GM23338 (cell line): ENCODE data around the gene CACNA1A. TPM values are rescaled to one million over a fixed set of nuclear protein-coding genes. Genes with fewer than 3 reads are reported as not detected.

Experiments used
- ATAC-seq: fragments of 200-7000 bp; cut with Tn5 transposase; 3 replicates; pipeline ENCODE4 v1.9.1; 2020
- DNase-seq: peaks from one replicate; pipeline ENCODE4 v3.0.0-alpha.2; 2015; ENCODE audit warnings: low spot score
- H2AFZ ChIP-seq: fragments of 200-600 bp; sonication (generic); 2 replicates; pipeline ENCODE4 v1.8.0; 2016; ENCODE audit warnings: antibody characterized with exemption, mild to moderate bottlenecking, moderate library complexity
- H3F3A ChIP-seq: fragments of 200-600 bp; sonication (generic); replicated peaks from 2 replicates; pipeline ENCODE4 v1.8.0; 2017; ENCODE audit warnings: antibody characterized with exemption, mixed run types, low read depth
- H3K27ac ChIP-seq: fragments of 200-600 bp; sonication (generic); 2 replicates; pipeline ENCODE4 v1.6.1; 2016; ENCODE audit warnings: low read depth
- H3K27me3 ChIP-seq: fragments of 200-600 bp; sonication (generic); 2 replicates; pipeline ENCODE4 v1.8.0; 2016; ENCODE audit warnings: mild to moderate bottlenecking, mixed run types, moderate library complexity; ENCODE audit not compliant: insufficient read depth
- H3K36me3 ChIP-seq: fragments of 200-600 bp; sonication (generic); 2 replicates; pipeline ENCODE4 v1.8.0; 2016; ENCODE audit warnings: mild to moderate bottlenecking; ENCODE audit not compliant: insufficient read depth
- H3K4me1 ChIP-seq: fragments of 200-600 bp; sonication (generic); 2 replicates; pipeline ENCODE4 v1.8.0; 2016; ENCODE audit warnings: mild to moderate bottlenecking, moderate library complexity; ENCODE audit not compliant: insufficient read depth
- H3K4me2 ChIP-seq: fragments of 200-600 bp; sonication (generic); 2 replicates; pipeline ENCODE4 v1.7.1; 2017; ENCODE audit warnings: mixed run types
- H3K4me3 ChIP-seq: fragments of 200-600 bp; sonication (generic); 2 replicates; pipeline ENCODE4 v1.6.1; 2016; ENCODE audit warnings: mixed run types
- H3K79me2 ChIP-seq: fragments of 200-600 bp; sonication (generic); replicated peaks from 2 replicates; pipeline ENCODE4 v1.8.0; 2017; ENCODE audit warnings: mild to moderate bottlenecking; ENCODE audit not compliant: insufficient read depth
- H3K9me2 ChIP-seq: fragments of 200-600 bp; sonication (generic); 2 replicates; pipeline ENCODE4 v1.8.0; 2017; ENCODE audit not compliant: insufficient read depth
- H4K20me1 ChIP-seq: fragments of 200-600 bp; sonication (generic); replicated peaks from 2 replicates; pipeline ENCODE4 v1.8.0; 2017; ENCODE audit warnings: mild to moderate bottlenecking; ENCODE audit not compliant: insufficient read depth
- H3K27ac Mint-ChIP-seq: 2 replicates; pipeline ENCODE4 v1.8.0; 2020; ENCODE audit warnings: inconsistent platforms, mild to moderate bottlenecking, moderate library complexity, mixed read lengths
- H3K27me3 Mint-ChIP-seq: 3 replicates; pipeline ENCODE4 v1.8.0; 2022; ENCODE audit warnings: low read depth, mild to moderate bottlenecking, moderate library complexity, mixed read lengths, inconsistent platforms; ENCODE audit not compliant: insufficient read depth, poor library complexity
- H3K36me3 Mint-ChIP-seq: 3 replicates; pipeline ENCODE4 v1.8.0; 2021; ENCODE audit warnings: low read depth, mild to moderate bottlenecking, inconsistent platforms, moderate library complexity, mixed read lengths
- H3K4me1 Mint-ChIP-seq: 3 replicates; pipeline ENCODE4 v1.8.0; 2020; ENCODE audit warnings: mild to moderate bottlenecking, inconsistent platforms, mixed read lengths
- H3K4me3 Mint-ChIP-seq: 3 replicates; pipeline ENCODE4 v1.8.0; 2021; ENCODE audit warnings: moderate library complexity, mild to moderate bottlenecking, inconsistent platforms, mixed read lengths
- H3K9me3 Mint-ChIP-seq: 3 replicates; pipeline ENCODE4 v1.8.0; 2020; ENCODE audit warnings: moderate library complexity, mild to moderate bottlenecking, inconsistent platforms, mixed read lengths
- EZH2 ChIP-seq: fragments of 200-600 bp; sonication (generic); IDR thresholded peaks from one replicate; pipeline ENCODE4 v1.8.0; 2017; ENCODE audit warnings: antibody characterized with exemption, mild to moderate bottlenecking, low read depth; ENCODE audit not compliant: unreplicated experiment
- EZH2phosphoT487 ChIP-seq: fragments of 200-600 bp; sonication (generic); IDR thresholded peaks from one replicate; pipeline ENCODE4 v1.8.1; 2018; ENCODE audit warnings: antibody characterized with exemption; ENCODE audit not compliant: unreplicated experiment
- NANOG ChIP-seq: IDR thresholded peaks from 2 replicates; pipeline ENCODE4 v1.6.1; 2016; ENCODE audit warnings: antibody characterized with exemption, borderline replicate concordance
- ZNF114 ChIP-seq: fragments of 250-450 bp; sonication (Bioruptor Pico); IDR thresholded peaks from 2 replicates; pipeline ENCODE4 v1.5.0; 2020; ENCODE audit warnings: mild to moderate bottlenecking, moderate library complexity
- ZNF462 ChIP-seq: fragments of 250-450 bp; sonication (Bioruptor Pico); IDR thresholded peaks from 2 replicates; pipeline ENCODE4 v1.5.0; 2020; ENCODE audit warnings: mild to moderate bottlenecking, moderate library complexity
- polyA plus RNA-seq: library from polyadenylated mRNA; unstranded; fragments of >200 nt; fragmentation: Nextera tagmentation; extraction: Ambion mirVana; gene quantifications from 2 replicates; pipeline ENCODE4 v1.2.1, GENCODE V29; 2016
- total RNA-seq: library from RNA; depleted of rRNA; stranded (reverse); fragments of >200 nt; shearing (Covaris generic); gene quantifications from 2 replicates; pipeline ENCODE4 v1.2.3, GENCODE V29; 2014
- TF ChIP-seq, protein P1 (sequence below): IDR thresholded peaks from 2 replicates; pipeline ENCODE4 v1.6.1; 2016; ENCODE audit warnings: antibody characterized with exemption

Gene CACNA1A
- total and polyA plus RNA-seq, 2 experiments from 2014 or later: 7.4 to 20.3 TPM

DNA sequence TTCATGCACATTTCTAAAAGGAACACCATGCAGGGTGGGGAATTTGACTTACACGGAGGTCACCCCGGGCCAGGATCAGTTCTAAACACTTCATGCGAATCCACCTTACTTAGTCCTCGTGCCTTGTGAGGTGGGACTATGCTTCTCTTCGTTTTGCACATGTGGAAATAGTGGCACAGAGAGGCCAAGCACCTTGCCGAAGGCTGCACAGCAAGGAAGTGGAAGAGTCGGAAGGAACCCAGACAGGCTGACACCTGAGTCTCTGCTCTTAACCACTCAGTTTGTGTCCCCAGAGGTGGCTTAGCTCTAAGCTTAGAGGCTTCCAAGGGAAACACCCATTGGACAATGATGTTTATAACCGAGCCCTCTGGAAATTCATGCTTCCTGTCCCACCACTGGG lies 150.1 kb downstream of the CACNA1A start (continued):
- TF ChIP-seq, protein P1, sequence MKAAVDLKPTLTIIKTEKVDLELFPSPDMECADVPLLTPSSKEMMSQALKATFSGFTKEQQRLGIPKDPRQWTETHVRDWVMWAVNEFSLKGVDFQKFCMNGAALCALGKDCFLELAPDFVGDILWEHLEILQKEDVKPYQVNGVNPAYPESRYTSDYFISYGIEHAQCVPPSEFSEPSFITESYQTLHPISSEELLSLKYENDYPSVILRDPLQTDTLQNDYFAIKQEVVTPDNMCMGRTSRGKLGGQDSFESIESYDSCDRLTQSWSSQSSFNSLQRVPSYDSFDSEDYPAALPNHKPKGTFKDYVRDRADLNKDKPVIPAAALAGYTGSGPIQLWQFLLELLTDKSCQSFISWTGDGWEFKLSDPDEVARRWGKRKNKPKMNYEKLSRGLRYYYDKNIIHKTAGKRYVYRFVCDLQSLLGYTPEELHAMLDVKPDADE: no peak
- TF ChIP-seq EZH2phosphoT487: no peak
- TF ChIP-seq NANOG: no peak

- Mint-ChIP-seq H3K4me1 (no peaks in the 10 kb centered on the region), H3K4me3 (no peak overlapping the region; the same call in 2 of the 3 replicates), H3K9me3 (peaks cover 4% of the 10 kb centered on the region; the same call in 2 of the 3 replicates), H3K36me3 (peaks cover 19% of the 10 kb centered on the region), H3K27me3 (peaks cover 2% of the 10 kb centered on the region), H3K27ac (no peak overlapping the region)
- H3F3A ChIP-seq: no peaks in the 10 kb centered on the region
- H3K36me3 ChIP-seq: no peaks in the 10 kb centered on the region
- no peaks in the 10 kb centered on the region for H3K9me2 ChIP-seq
- no peak overlapping the region for H3K4me2 ChIP-seq
- H3K79me2 ChIP-seq: no peaks in the 10 kb centered on the region
- H4K20me1 ChIP-seq: no peaks in the 10 kb centered on the region
- no peaks in the 10 kb centered on the region for H3K27me3 ChIP-seq
- no peaks in the 10 kb centered on the region for H3K4me1 ChIP-seq
- no peak overlapping the region for H2AFZ ChIP-seq
- H3K4me3 ChIP-seq: no peak overlapping the region
- DNase-seq (no peak), ATAC-seq (no peak)
- no peak for TF ChIP-seq ZNF114 (CRISPR knock-in tag)
- no peak for TF ChIP-seq EZH2phosphoT487
- TF ChIP-seq, protein P1: no peak
- TF ChIP-seq ZNF462: no peak
- TF ChIP-seq EZH2: no peak
- H3K27ac ChIP-seq: no peak overlapping the region
Observed at GRCh38 chr19:13355356-13355755, 150.9 kb downstream of the CACNA1A start.
